Renal pelvis (tissue), 12 donors: ENCODE measurements around the gene EIF2S1. TPM values are rescaled to one million over a fixed set of nuclear protein-coding genes. Genes with fewer than 3 reads are reported as not detected.
"Not testable (repeated sequence)": the region's sequence is repeated elsewhere in the genome, so short reads cannot be mapped to it uniquely, and the experiment has no call there.

Experiments used
- DNase-seq: peaks from one replicate; pipeline ENCODE4 v3.0.0-alpha.2; 2013
- long read RNA-seq, 16 experiments: transcript quantifications; one replicate each; lab custom pipeline, GENCODE V29; 2026
- polyA plus RNA-seq, 3 donors: library from polyadenylated mRNA; unstranded; fragments of 120-200 nt; gene quantifications; one replicate each; pipeline ENCODE4 v1.2.1, GENCODE V29; 2013; ENCODE audit not compliant: insufficient read length in 3 of 3

Gene EIF2S1
- 100 to 1,000 TPM in 2 of 3 donors, 10 to 100 TPM in 1; 96.4 to 106 (median 106) TPM for polyA plus RNA-seq
- long read RNA-seq, donor 1, full-length matches to known transcripts = 35 of 35 reads
- long read RNA-seq, donor 1, partial matches to known transcripts = 0 of 35 reads
- long read RNA-seq, donor 1, other reads (novel, unspliced or antisense) = 0 of 35 reads
- long read RNA-seq, donor 2, full-length matches to known transcripts = 45 of 45 reads
- long read RNA-seq, donor 2, partial matches to known transcripts = 0 of 45 reads
- long read RNA-seq, donor 2, other reads (novel, unspliced or antisense) = 0 of 45 reads
- long read RNA-seq, donor 3, full-length matches to known transcripts = 35 of 35 reads
- long read RNA-seq, donor 3, partial matches to known transcripts = 0 of 35 reads
- long read RNA-seq, donor 3, other reads (novel, unspliced or antisense) = 0 of 35 reads
- long read RNA-seq, donor 4, full-length matches to known transcripts = 33 of 33 reads
- long read RNA-seq, donor 4, partial matches to known transcripts = 0 of 33 reads
- long read RNA-seq, donor 4, other reads (novel, unspliced or antisense) = 0 of 33 reads
- long read RNA-seq, donor 5, full-length matches to known transcripts = 13 of 13 reads
- long read RNA-seq, donor 5, partial matches to known transcripts = 0 of 13 reads
- long read RNA-seq, donor 5, other reads (novel, unspliced or antisense) = 0 of 13 reads
- long read RNA-seq, donor 6, full-length matches to known transcripts = 33 of 33 reads
- long read RNA-seq, donor 6, partial matches to known transcripts = 0 of 33 reads
- long read RNA-seq, donor 6, other reads (novel, unspliced or antisense) = 0 of 33 reads
- long read RNA-seq, donor 7, full-length matches to known transcripts = 27 of 27 reads
- long read RNA-seq, donor 7, partial matches to known transcripts = 0 of 27 reads
- long read RNA-seq, donor 7, other reads (novel, unspliced or antisense) = 0 of 27 reads
- long read RNA-seq, donor 8, full-length matches to known transcripts = 12 of 12 reads
- long read RNA-seq, donor 8, partial matches to known transcripts = 0 of 12 reads
- long read RNA-seq, donor 8, other reads (novel, unspliced or antisense) = 0 of 12 reads
- long read RNA-seq, donor 9, full-length matches to known transcripts = 46 of 51 reads
- long read RNA-seq, donor 9, partial matches to known transcripts = 5 of 51 reads
- long read RNA-seq, donor 9, other reads (novel, unspliced or antisense) = 0 of 51 reads
- long read RNA-seq, donor 10, full-length matches to known transcripts = 35 of 61 reads
- long read RNA-seq, donor 10, partial matches to known transcripts = 26 of 61 reads
- long read RNA-seq, donor 10, other reads (novel, unspliced or antisense) = 0 of 61 reads
- long read RNA-seq, donor 11, full-length matches to known transcripts = 21 of 32 reads
- long read RNA-seq, donor 11, partial matches to known transcripts = 11 of 32 reads
- long read RNA-seq, donor 11, other reads (novel, unspliced or antisense) = 0 of 32 reads
- long read RNA-seq, donor 12, full-length matches to known transcripts = 44 of 44 reads
- long read RNA-seq, donor 12, partial matches to known transcripts = 0 of 44 reads
- long read RNA-seq, donor 12, other reads (novel, unspliced or antisense) = 0 of 44 reads
- long read RNA-seq, donor 13, full-length matches to known transcripts = 17 of 17 reads
- long read RNA-seq, donor 13, partial matches to known transcripts = 0 of 17 reads
- long read RNA-seq, donor 13, other reads (novel, unspliced or antisense) = 0 of 17 reads
- long read RNA-seq, donor 14 = 0 reads
- long read RNA-seq, donor 15 = 0 reads
- long read RNA-seq, donor 16, full-length matches to known transcripts = 47 of 47 reads
- long read RNA-seq, donor 16, partial matches to known transcripts = 0 of 47 reads
- long read RNA-seq, donor 16, other reads (novel, unspliced or antisense) = 0 of 47 reads

- peak; percentile 99 for DNase-seq
Measured at GRCh38 chr14:67359775-67360469, at the start of gene EIF2S1, which contains the start of gene ATP6V1D. Gene EIF2S1, plus strand, starts transcription at chr14:67360328. Its CDS starts 4,440 bp downstream, at chr14:67364768. Gene ATP6V1D, minus strand, starts transcription at chr14:67359804. Its CDS starts 106 bp downstream, at chr14:67359698.

GRCh38 chr14:67311868-67312267, 48.3 kb upstream of the EIF2S1 start:
- DNase-seq = no peak

- DNase-seq = no peak
Measured at GRCh38 chr14:67313153-67313552, 47.0 kb upstream of the EIF2S1 start.

GRCh38 chr14:67317822-67318221, 42.3 kb upstream of the EIF2S1 start:
- peak; percentile 11 for DNase-seq

GRCh38 chr14:67319142-67319541, 41.0 kb upstream of the EIF2S1 start:
- no peak for DNase-seq

- DNase-seq = not testable (repeated sequence)
Measured at GRCh38 chr14:67329666-67330065, 30.5 kb upstream of the EIF2S1 start.

GRCh38 chr14:67331368-67332125, 28.6 kb upstream of the EIF2S1 start:
- no peak for DNase-seq

- DNase-seq = no peak
Measured at GRCh38 chr14:67332468-67332867, 27.7 kb upstream of the EIF2S1 start.

- no peak for DNase-seq
Measured at GRCh38 chr14:67335781-67336180, 24.3 kb upstream of the EIF2S1 start.

- DNase-seq = not testable (repeated sequence)
Measured at GRCh38 chr14:67341231-67341630, 18.9 kb upstream of the EIF2S1 start.

GRCh38 chr14:67343601-67344230, 16.4 kb upstream of the EIF2S1 start:
- DNase-seq = no peak

- DNase-seq = no peak
Measured at GRCh38 chr14:67345583-67345982, 14.5 kb upstream of the EIF2S1 start.

GRCh38 chr14:67352055-67352454, 8.1 kb upstream of the EIF2S1 start:
- DNase-seq = no peak

- no peak for DNase-seq
Measured at GRCh38 chr14:67357186-67357968, 2.8 kb upstream of the EIF2S1 start.

GRCh38 chr14:67357969-67358354, 2.2 kb upstream of the EIF2S1 start:
- DNase-seq = no peak

- peak; percentile 4 for DNase-seq
Measured at GRCh38 chr14:67358924-67359774, 979 bp upstream of the EIF2S1 start.
